ENCODE results near the gene FHOD3.

DNA sequence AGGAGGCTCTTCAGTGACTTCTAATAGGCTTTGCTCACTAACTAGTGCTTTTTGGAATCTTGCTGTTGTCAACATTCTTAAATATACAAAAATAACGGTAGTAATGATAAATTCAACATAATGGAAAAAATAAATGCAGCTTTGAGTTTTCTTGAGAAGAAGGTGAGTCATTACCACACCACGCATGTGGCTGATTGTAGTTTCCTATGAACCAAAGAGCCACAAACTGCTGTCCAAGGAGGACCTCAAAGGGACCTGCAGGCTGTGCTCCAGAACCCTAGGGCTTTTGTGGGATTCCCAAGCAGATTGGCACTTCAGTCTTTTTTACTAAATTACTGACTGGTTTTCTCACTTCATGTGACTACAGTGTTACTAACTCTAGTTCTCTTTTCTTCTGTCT is 464.6 kb downstream of the FHOD3 start:
- TF ChIP-seq, protein P1, sequence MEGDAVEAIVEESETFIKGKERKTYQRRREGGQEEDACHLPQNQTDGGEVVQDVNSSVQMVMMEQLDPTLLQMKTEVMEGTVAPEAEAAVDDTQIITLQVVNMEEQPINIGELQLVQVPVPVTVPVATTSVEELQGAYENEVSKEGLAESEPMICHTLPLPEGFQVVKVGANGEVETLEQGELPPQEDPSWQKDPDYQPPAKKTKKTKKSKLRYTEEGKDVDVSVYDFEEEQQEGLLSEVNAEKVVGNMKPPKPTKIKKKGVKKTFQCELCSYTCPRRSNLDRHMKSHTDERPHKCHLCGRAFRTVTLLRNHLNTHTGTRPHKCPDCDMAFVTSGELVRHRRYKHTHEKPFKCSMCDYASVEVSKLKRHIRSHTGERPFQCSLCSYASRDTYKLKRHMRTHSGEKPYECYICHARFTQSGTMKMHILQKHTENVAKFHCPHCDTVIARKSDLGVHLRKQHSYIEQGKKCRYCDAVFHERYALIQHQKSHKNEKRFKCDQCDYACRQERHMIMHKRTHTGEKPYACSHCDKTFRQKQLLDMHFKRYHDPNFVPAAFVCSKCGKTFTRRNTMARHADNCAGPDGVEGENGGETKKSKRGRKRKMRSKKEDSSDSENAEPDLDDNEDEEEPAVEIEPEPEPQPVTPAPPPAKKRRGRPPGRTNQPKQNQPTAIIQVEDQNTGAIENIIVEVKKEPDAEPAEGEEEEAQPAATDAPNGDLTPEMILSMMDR (IDR thresholded peaks at IDR 0.05) = no peak
- no peak for TF ChIP-seq EZH2 (IDR thresholded peaks at IDR 0.05; ENCODE audit: borderline replicate concordance, insufficient read depth, low read depth, low read length, poor library complexity, severe bottlenecking)

All from B cell (primary cell).